BE2C (cell line): ENCODE measurements around the gene LIPI. TPM values are rescaled to one million over a fixed set of nuclear protein-coding genes. Genes with fewer than 3 reads are reported as not detected.

Source experiments
- DNase-seq: peaks from one replicate; pipeline ENCODE4 v3.0.0-alpha.2; 2020
- H3K27me3 ChIP-seq: fragments of 250-450 bp; sonication (Bioruptor Pico); 2 replicates; pipeline ENCODE4 v1.5.1; 2020; ENCODE audit warnings: mild to moderate bottlenecking
- H3K36me3 ChIP-seq: fragments of 250-450 bp; sonication (Bioruptor Pico); 2 replicates; pipeline ENCODE4 v1.5.1; 2020; ENCODE audit warnings: mild to moderate bottlenecking
- H3K4me1 ChIP-seq: fragments of 250-450 bp; sonication (Bioruptor Pico); 2 replicates; pipeline ENCODE4 v1.5.1; 2020
- H3K4me3 ChIP-seq: 2 replicates; pipeline ENCODE4 v1.5.1; 2011; ENCODE audit warnings: low read depth, low read length
- H3K9me3 ChIP-seq: fragments of 250-450 bp; sonication (Bioruptor Pico); 2 replicates; pipeline ENCODE4 v1.5.1; 2020
- CTCF ChIP-seq: IDR thresholded peaks from 2 replicates; pipeline ENCODE4 v1.5.1; 2012; ENCODE audit warnings: mild to moderate bottlenecking, low read depth, low read length
- polyA plus RNA-seq: library from polyadenylated mRNA; unstranded; fragments of >200 nt; gene quantifications from one replicate; pipeline ENCODE4 v1.2.1, GENCODE V29; 2012; ENCODE audit warnings: low read depth, missing spikeins; ENCODE audit not compliant: insufficient read length, insufficient read depth

Gene LIPI
- polyA plus RNA-seq = not detected

- DNase-seq = no peak
- TF ChIP-seq CTCF = no peak
- no peak within 1 kb of the TSS for H3K4me3 ChIP-seq
- peaks cover 12% of the 10 kb centered on the region for H3K27me3 ChIP-seq
- H3K9me3 ChIP-seq = no peaks in the 10 kb centered on the region
- no peaks in the 10 kb centered on the region for H3K4me1 ChIP-seq
- H3K36me3 ChIP-seq = no peaks in the 10 kb centered on the region
Measured at GRCh38 chr21:14210738-14211137, at the start of gene LIPI. Gene LIPI (minus strand): TSS chr21:14210955. CDS start chr21:14210845, 110 bp downstream.

- no peak overlapping the region for H3K4me3 ChIP-seq
- no peak for TF ChIP-seq CTCF
- H3K36me3 ChIP-seq = no peaks in the 10 kb centered on the region
- H3K27me3 ChIP-seq = no peaks in the 10 kb centered on the region
- H3K4me1 ChIP-seq = no peaks in the 10 kb centered on the region
- no peak for DNase-seq
- no peaks in the 10 kb centered on the region for H3K9me3 ChIP-seq
Measured at GRCh38 chr21:14260174-14260764, 49.5 kb upstream of the LIPI start.

- peak; percentile 65 for TF ChIP-seq CTCF
- Histone ChIP-seq H3K27me3 (no peaks in the 10 kb centered on the region), H3K36me3 (no peaks in the 10 kb centered on the region), H3K9me3 (no peaks in the 10 kb centered on the region), H3K4me1 (no peaks in the 10 kb centered on the region), H3K4me3 (no peak overlapping the region)
- DNase-seq = no peak
Measured at GRCh38 chr21:14259747-14260146, 49.0 kb upstream of the LIPI start.

- no peaks in the 10 kb centered on the region for H3K9me3 ChIP-seq
- H3K36me3 ChIP-seq = no peaks in the 10 kb centered on the region
- TF ChIP-seq CTCF = no peak
- H3K4me3 ChIP-seq = no peak overlapping the region
- H3K27me3 ChIP-seq = no peaks in the 10 kb centered on the region
- no peaks in the 10 kb centered on the region for H3K4me1 ChIP-seq
- no peak for DNase-seq
Measured at GRCh38 chr21:14251336-14251735, 40.6 kb upstream of the LIPI start.

GRCh38 chr21:14245711-14246110 is 35.0 kb upstream of the LIPI start:
- DNase-seq = no peak
- no peaks in the 10 kb centered on the region for H3K4me1 ChIP-seq
- H3K36me3 ChIP-seq = no peaks in the 10 kb centered on the region
- no peak for TF ChIP-seq CTCF
- H3K9me3 ChIP-seq = no peaks in the 10 kb centered on the region
- no peak overlapping the region for H3K4me3 ChIP-seq
- H3K27me3 ChIP-seq = no peaks in the 10 kb centered on the region

GRCh38 chr21:14244911-14245310 is 34.2 kb upstream of the LIPI start:
- no peaks in the 10 kb centered on the region for H3K4me1 ChIP-seq
- H3K9me3 ChIP-seq = no peaks in the 10 kb centered on the region
- H3K36me3 ChIP-seq = no peaks in the 10 kb centered on the region
- no peaks in the 10 kb centered on the region for H3K27me3 ChIP-seq
- no peak for DNase-seq
- H3K4me3 ChIP-seq = no peak overlapping the region
- TF ChIP-seq CTCF = no peak
